Chondrocyte (in vitro differentiated cells): ENCODE results near the gene ABCG8. TPM values are rescaled to one million over a fixed set of nuclear protein-coding genes. Genes with fewer than 3 reads are reported as not detected.

Source experiments
- DNase-seq: peaks from one replicate; pipeline ENCODE4 v3.0.0; 2021; ENCODE audit warnings: mixed read lengths, low spot score
- H3K27ac Mint-ChIP-seq: one replicate; pipeline ENCODE4 v1.8.0; 2021; ENCODE audit warnings: mild to moderate bottlenecking, moderate library complexity, mixed read lengths; ENCODE audit not compliant: unreplicated experiment
- H3K27me3 Mint-ChIP-seq: 2 replicates; pipeline ENCODE4 v1.8.0; 2021; ENCODE audit warnings: low read depth, mixed read lengths
- H3K36me3 Mint-ChIP-seq: 2 replicates; pipeline ENCODE4 v1.8.0; 2021; ENCODE audit warnings: low read depth, mixed read lengths
- H3K4me1 Mint-ChIP-seq: 2 replicates; pipeline ENCODE4 v1.8.0; 2021; ENCODE audit warnings: low read depth, mild to moderate bottlenecking, mixed read lengths
- H3K4me3 Mint-ChIP-seq: one replicate; pipeline ENCODE4 v1.8.0; 2021; ENCODE audit warnings: mild to moderate bottlenecking, moderate library complexity, mixed read lengths; ENCODE audit not compliant: unreplicated experiment
- H3K9me3 Mint-ChIP-seq: 2 replicates; pipeline ENCODE4 v1.8.0; 2021; ENCODE audit warnings: low read depth, mixed read lengths
- CTCF ChIP-seq: fragments of 200-600 bp; sonication (generic); IDR thresholded peaks from 2 replicates; pipeline ENCODE4 v1.5.0; 2021; ENCODE audit warnings: antibody characterized with exemption, mild to moderate bottlenecking, moderate library complexity
- total RNA-seq: library from RNA; stranded (reverse); gene quantifications from 3 replicates; pipeline ENCODE4 v1.2.1, GENCODE V29; 2021

ABCG8 gene
- total RNA-seq, 1 donor from 2014 or later, result not detected

- no peaks in the 10 kb centered on the region for H3K9me3 Mint-ChIP-seq
- peaks cover 19% of the 10 kb centered on the region for H3K36me3 Mint-ChIP-seq
- no peak overlapping the region for H3K27ac Mint-ChIP-seq
- no peaks in the 10 kb centered on the region for H3K27me3 Mint-ChIP-seq
- DNase-seq, result no peak
- no peak overlapping the region for H3K4me3 Mint-ChIP-seq
- TF ChIP-seq CTCF, result no peak
- H3K4me1 Mint-ChIP-seq, result peaks cover 5% of the 10 kb centered on the region
Measured at GRCh38 chr2:43806719-43807031, 32.1 kb upstream of the ABCG8 start.

- Mint-ChIP-seq H3K27me3 (no peaks in the 10 kb centered on the region), H3K4me1 (peaks cover 22% of the 10 kb centered on the region), H3K27ac (no peak overlapping the region), H3K36me3 (peaks cover 13% of the 10 kb centered on the region), H3K9me3 (no peaks in the 10 kb centered on the region), H3K4me3 (no peak overlapping the region)
- TF ChIP-seq CTCF, result no peak
- DNase-seq, result no peak
Measured at GRCh38 chr2:43810452-43810851, 28.3 kb upstream of the ABCG8 start.

- H3K36me3 Mint-ChIP-seq, result peaks cover 12% of the 10 kb centered on the region
- DNase-seq, result no peak
- no peak for TF ChIP-seq CTCF
- H3K27ac Mint-ChIP-seq, result no peak overlapping the region
- peaks cover 22% of the 10 kb centered on the region for H3K4me1 Mint-ChIP-seq
- no peaks in the 10 kb centered on the region for H3K9me3 Mint-ChIP-seq
- H3K27me3 Mint-ChIP-seq, result no peaks in the 10 kb centered on the region
- no peak overlapping the region for H3K4me3 Mint-ChIP-seq
Measured at GRCh38 chr2:43810888-43811287, 27.9 kb upstream of the ABCG8 start.

GRCh38 chr2:43812006-43812405 is 26.8 kb upstream of the ABCG8 start:
- no peak for TF ChIP-seq CTCF
- Mint-ChIP-seq H3K9me3 (no peaks in the 10 kb centered on the region), H3K27ac (no peak overlapping the region), H3K36me3 (peaks cover 5% of the 10 kb centered on the region), H3K4me3 (no peak overlapping the region), H3K27me3 (no peaks in the 10 kb centered on the region), H3K4me1 (peaks cover 22% of the 10 kb centered on the region)
- DNase-seq, result no peak

- DNase-seq, result no peak
- H3K9me3 Mint-ChIP-seq, result no peaks in the 10 kb centered on the region
- no peaks in the 10 kb centered on the region for H3K27me3 Mint-ChIP-seq
- peaks cover 22% of the 10 kb centered on the region for H3K4me1 Mint-ChIP-seq
- TF ChIP-seq CTCF, result no peak
- no peak overlapping the region for H3K27ac Mint-ChIP-seq
- peaks cover 2% of the 10 kb centered on the region for H3K36me3 Mint-ChIP-seq
- H3K4me3 Mint-ChIP-seq, result no peak overlapping the region
Measured at GRCh38 chr2:43812947-43813346, 25.8 kb upstream of the ABCG8 start.
